ENCODE measurements around the gene CDC14C. TPM values are rescaled to one million over a fixed set of nuclear protein-coding genes. Genes with fewer than 3 reads are reported as not detected.
A peak's percentile ranks its signal among the peaks of the same experiment; 100 is the strongest.

The CDC14C gene
- total and polyA plus RNA-seq, 3 experiments from 2014 or later: not detected

- Mint-ChIP-seq H3K36me3 (no peaks in the 10 kb centered on the region), H3K9me3 (peaks cover 0 to 21% (median 3%) of the 10 kb centered on the region in 5 donors), H3K4me1 (no peaks in the 10 kb centered on the region), H3K4me3 (no peak overlapping the region), H3K27ac (no peak overlapping the region), H3K27me3 (no peaks in the 10 kb centered on the region)
- CTCF ChIA-PET: no interaction called here
- Histone ChIP-seq H3K9me3 (ENCODE audit: low read length) (no peaks in the 10 kb centered on the region), H3K4me3 (ENCODE audit: low read length) (no peak overlapping the region), H3K36me3 (ENCODE audit: insufficient read depth, low read length) (no peaks in the 10 kb centered on the region), H3K27ac (ENCODE audit: low read depth, low read length) (no peak overlapping the region), H3K27me3 (ENCODE audit: insufficient read depth, low read length, poor library complexity, severe bottlenecking) (no peaks in the 10 kb centered on the region), H3K4me1 (ENCODE audit: insufficient read depth, low read length) (no peaks in the 10 kb centered on the region)
- POLR2A ChIA-PET: no interaction called here
- DNase-seq: no peak
Observed at GRCh38 chr7:48955916-48956315, 31.6 kb downstream of the CDC14C start.

GRCh38 chr7:48959676-48960075, 35.3 kb downstream of the CDC14C start:
- Mint-ChIP-seq H3K4me3 (no peak overlapping the region), H3K27me3 (no peaks in the 10 kb centered on the region), H3K4me1 (no peaks in the 10 kb centered on the region), H3K27ac (no peak overlapping the region), H3K36me3 (no peaks in the 10 kb centered on the region), H3K9me3 (peaks cover 0 to 32% (median 7%) of the 10 kb centered on the region in 5 donors)
- Histone ChIP-seq H3K9me3 (ENCODE audit: low read length) (no peaks in the 10 kb centered on the region), H3K27ac (ENCODE audit: low read depth, low read length) (no peak overlapping the region), H3K4me3 (ENCODE audit: low read length) (no peak overlapping the region), H3K27me3 (ENCODE audit: insufficient read depth, low read length, poor library complexity, severe bottlenecking) (no peaks in the 10 kb centered on the region), H3K36me3 (ENCODE audit: insufficient read depth, low read length) (no peaks in the 10 kb centered on the region), H3K4me1 (ENCODE audit: insufficient read depth, low read length) (no peaks in the 10 kb centered on the region)
- POLR2A ChIA-PET: no interaction called here
- CTCF ChIA-PET: no interaction called here
- no peak for DNase-seq

- DNase-seq: no peak
- H3K36me3 Mint-ChIP-seq: no peaks in the 10 kb centered on the region
- Histone ChIP-seq H3K4me3 (ENCODE audit: low read length) (no peak overlapping the region), H3K27me3 (ENCODE audit: insufficient read depth, low read length, poor library complexity, severe bottlenecking) (no peaks in the 10 kb centered on the region), H3K4me1 (ENCODE audit: insufficient read depth, low read length) (no peaks in the 10 kb centered on the region), H3K27ac (ENCODE audit: low read depth, low read length) (no peak overlapping the region), H3K36me3 (ENCODE audit: insufficient read depth, low read length) (no peaks in the 10 kb centered on the region), H3K9me3 (ENCODE audit: low read length) (no peaks in the 10 kb centered on the region)
- H3K4me1 Mint-ChIP-seq: no peaks in the 10 kb centered on the region
- peak overlapping the region in 1 of 8 donors; percentile 48 for H3K27ac Mint-ChIP-seq
- peaks cover 0 to 32% (median 7%) of the 10 kb centered on the region in 5 donors for H3K9me3 Mint-ChIP-seq
- H3K4me3 Mint-ChIP-seq: no peak overlapping the region
- ChIA-PET CTCF (no interaction called here), POLR2A (no interaction called here)
- no peaks in the 10 kb centered on the region for H3K27me3 Mint-ChIP-seq
Observed at GRCh38 chr7:48962821-48963505, 38.6 kb downstream of the CDC14C start.

GRCh38 chr7:48964074-48964473, 39.7 kb downstream of the CDC14C start:
- H3K9me3 Mint-ChIP-seq: peaks cover 2 to 34% (median 7%) of the 10 kb centered on the region in 5 donors
- H3K4me3 Mint-ChIP-seq: no peak overlapping the region
- H3K27me3 Mint-ChIP-seq: no peaks in the 10 kb centered on the region
- H3K4me3 ChIP-seq (ENCODE audit: low read length): no peak overlapping the region
- CTCF ChIA-PET: no interaction called here
- H3K27ac Mint-ChIP-seq: no peak overlapping the region
- no peaks in the 10 kb centered on the region for H3K27me3 ChIP-seq (ENCODE audit: insufficient read depth, low read length, poor library complexity, severe bottlenecking)
- H3K4me1 Mint-ChIP-seq: no peaks in the 10 kb centered on the region
- H3K4me1 ChIP-seq (ENCODE audit: insufficient read depth, low read length): no peaks in the 10 kb centered on the region
- no peaks in the 10 kb centered on the region for H3K36me3 ChIP-seq (ENCODE audit: insufficient read depth, low read length)
- no peaks in the 10 kb centered on the region for H3K9me3 ChIP-seq (ENCODE audit: low read length)
- POLR2A ChIA-PET: no interaction called here
- DNase-seq: no peak
- no peak overlapping the region for H3K27ac ChIP-seq (ENCODE audit: low read depth, low read length)
- no peaks in the 10 kb centered on the region for H3K36me3 Mint-ChIP-seq

- H3K9me3 ChIP-seq (ENCODE audit: low read length): no peaks in the 10 kb centered on the region
- no peak overlapping the region for H3K27ac ChIP-seq (ENCODE audit: low read depth, low read length)
- Mint-ChIP-seq H3K36me3 (no peaks in the 10 kb centered on the region), H3K4me1 (no peaks in the 10 kb centered on the region), H3K27me3 (no peaks in the 10 kb centered on the region), H3K27ac (no peak overlapping the region), H3K9me3 (peaks cover 4 to 24% (median 7%) of the 10 kb centered on the region in 5 donors), H3K4me3 (no peak overlapping the region)
- H3K27me3 ChIP-seq (ENCODE audit: insufficient read depth, low read length, poor library complexity, severe bottlenecking): no peaks in the 10 kb centered on the region
- no peaks in the 10 kb centered on the region for H3K36me3 ChIP-seq (ENCODE audit: insufficient read depth, low read length)
- no peak for DNase-seq
- ChIA-PET CTCF (no interaction called here), POLR2A (no interaction called here)
- H3K4me3 ChIP-seq (ENCODE audit: low read length): no peak overlapping the region
- H3K4me1 ChIP-seq (ENCODE audit: insufficient read depth, low read length): no peaks in the 10 kb centered on the region
Observed at GRCh38 chr7:48971173-48971572, 46.8 kb downstream of the CDC14C start.

- H3K27me3 Mint-ChIP-seq: peaks cover 0 to 2% of the 10 kb centered on the region in 2 donors
- no peak overlapping the region for H3K27ac Mint-ChIP-seq
- POLR2A ChIA-PET: no interaction called here
- H3K36me3 ChIP-seq (ENCODE audit: insufficient read depth, low read length): no peaks in the 10 kb centered on the region
- H3K4me3 ChIP-seq (ENCODE audit: low read length): no peak overlapping the region
- H3K4me1 Mint-ChIP-seq: no peaks in the 10 kb centered on the region
- no peak overlapping the region for H3K4me3 Mint-ChIP-seq
- no peak for DNase-seq
- no peaks in the 10 kb centered on the region for H3K9me3 ChIP-seq (ENCODE audit: low read length)
- no peaks in the 10 kb centered on the region for H3K27me3 ChIP-seq (ENCODE audit: insufficient read depth, low read length, poor library complexity, severe bottlenecking)
- no peaks in the 10 kb centered on the region for H3K36me3 Mint-ChIP-seq
- no peaks in the 10 kb centered on the region for H3K4me1 ChIP-seq (ENCODE audit: insufficient read depth, low read length)
- no peak overlapping the region for H3K27ac ChIP-seq (ENCODE audit: low read depth, low read length)
- CTCF ChIA-PET: no interaction called here
- H3K9me3 Mint-ChIP-seq: peaks cover 2 to 18% (median 8%) of the 10 kb centered on the region in 5 donors
Observed at GRCh38 chr7:48976253-48976652, 51.9 kb downstream of the CDC14C start.

DNA sequence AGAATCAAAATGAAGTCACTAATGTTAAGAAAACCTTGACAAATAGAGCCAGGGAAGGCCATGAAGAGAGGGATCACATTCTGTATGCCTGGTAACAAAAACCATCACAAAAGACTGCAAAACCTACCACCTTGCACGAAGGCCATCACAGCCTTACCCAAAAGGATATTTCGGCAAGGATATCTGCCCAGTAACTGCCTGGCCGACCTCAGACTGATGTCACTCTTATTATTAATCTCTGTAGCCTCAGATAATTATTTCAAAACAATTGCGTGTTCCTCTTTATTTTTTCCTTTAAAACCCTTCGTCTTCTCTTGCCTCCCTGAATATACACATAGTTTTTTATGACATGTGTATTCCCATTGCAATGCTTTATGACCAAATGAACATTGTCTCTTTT, 52.5 kb downstream of the CDC14C start:
- no peaks in the 10 kb centered on the region for H3K4me1 ChIP-seq (ENCODE audit: insufficient read depth, low read length)
- Mint-ChIP-seq H3K9me3 (peaks cover 2 to 18% (median 8%) of the 10 kb centered on the region in 5 donors), H3K4me1 (no peaks in the 10 kb centered on the region), H3K36me3 (no peaks in the 10 kb centered on the region), H3K4me3 (no peak overlapping the region), H3K27ac (no peak overlapping the region), H3K27me3 (peaks cover 0 to 2% of the 10 kb centered on the region in 2 donors)
- ChIA-PET POLR2A (no interaction called here), CTCF (no interaction called here)
- H3K4me3 ChIP-seq (ENCODE audit: low read length): no peak overlapping the region
- no peaks in the 10 kb centered on the region for H3K27me3 ChIP-seq (ENCODE audit: insufficient read depth, low read length, poor library complexity, severe bottlenecking)
- no peak overlapping the region for H3K27ac ChIP-seq (ENCODE audit: low read depth, low read length)
- H3K9me3 ChIP-seq (ENCODE audit: low read length): no peaks in the 10 kb centered on the region
- DNase-seq: no peak
- H3K36me3 ChIP-seq (ENCODE audit: insufficient read depth, low read length): no peaks in the 10 kb centered on the region
